A549 (cell line): ENCODE results near the gene DDR1.

ENCODE experiments used
- CHD4 ChIP-seq: fragments of 200-600 bp; sonication (generic); IDR thresholded peaks from 2 replicates; pipeline ENCODE4 v1.6.1; 2016; ENCODE audit warnings: antibody characterized with exemption, mild to moderate bottlenecking, borderline replicate concordance
- EP300 ChIP-seq, 2 experiments: fragments of >200 bp; sonication (Bioruptor Twin); formaldehyde crosslinking; IDR thresholded peaks; 2 replicates in 1 of 2; 3 replicates in 1 of 2; pipeline ENCODE4 v1.6.1; 2016 to 2017
- HOXA7 ChIP-seq: fragments of 250-450 bp; sonication (Bioruptor Pico); IDR thresholded peaks from 2 replicates; pipeline ENCODE4 v1.5.0; 2020; ENCODE audit warnings: mild to moderate bottlenecking, moderate library complexity
- MYC ChIP-seq: IDR thresholded peaks from 2 replicates; pipeline ENCODE4 v1.6.1; 2012; ENCODE audit warnings: mild to moderate bottlenecking, inconsistent platforms, low read length, improper control_type of control experiment, borderline replicate concordance
- NFE2L2 ChIP-seq: fragments of 150-350 bp; conservative IDR thresholded peaks from 2 replicates; pipeline ENCODE4 v1.6.1; 2014; ENCODE audit warnings: low read length
- POLR2A ChIP-seq: IDR thresholded peaks from 2 replicates; pipeline ENCODE4 v1.6.1; 2012; ENCODE audit warnings: mild to moderate bottlenecking, low read length
- TP53 ChIP-seq: fragments of 250-450 bp; sonication (Bioruptor Pico); IDR thresholded peaks from 2 replicates; pipeline ENCODE4 v1.5.0; 2021; ENCODE audit warnings: mild to moderate bottlenecking, moderate library complexity
- TF ChIP-seq, protein P1 (sequence below): fragments of >200 bp; sonication (Bioruptor Twin); formaldehyde crosslinking; IDR thresholded peaks from 3 replicates; pipeline ENCODE4 v1.5.1; 2016
- TF ChIP-seq, protein P2 (sequence below): fragments of >200 bp; sonication (Bioruptor Twin); formaldehyde crosslinking; IDR thresholded peaks from 3 replicates; pipeline ENCODE4 v1.6.1; 2016
- TF ChIP-seq, protein P3 (sequence below): IDR thresholded peaks from 2 replicates; pipeline ENCODE4 v1.6.1; 2012; ENCODE audit warnings: low read depth, borderline replicate concordance

DNA sequence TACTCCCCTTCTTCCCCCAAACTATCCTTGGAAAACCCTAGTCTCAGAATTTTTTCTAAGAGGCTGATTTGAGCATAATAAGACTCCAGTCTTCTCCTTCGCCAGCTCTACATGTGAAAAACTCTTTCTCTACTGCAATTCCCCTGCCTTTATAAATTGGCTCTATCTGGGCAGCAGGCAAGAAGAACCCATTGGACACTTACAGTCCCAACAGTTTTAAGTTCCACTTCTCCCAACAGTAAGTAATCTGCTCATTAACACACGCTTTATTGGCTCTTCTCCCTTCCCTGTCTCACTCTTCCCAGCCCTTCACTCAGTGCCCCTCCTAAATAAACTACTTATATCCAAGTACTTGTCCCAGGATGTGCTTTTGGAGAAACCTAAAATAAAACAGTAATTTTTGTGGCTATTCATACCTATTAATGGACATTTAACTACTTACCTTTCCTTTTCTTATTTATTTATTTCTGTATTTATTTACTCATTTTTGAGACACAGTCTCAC, 11.1 kb upstream of the DDR1 start:
- no peak for TF ChIP-seq CHD4
- no peak for TF ChIP-seq HOXA7
- no peak for TF ChIP-seq TP53 (CRISPR knock-in tag)
- TF ChIP-seq, protein P1, sequence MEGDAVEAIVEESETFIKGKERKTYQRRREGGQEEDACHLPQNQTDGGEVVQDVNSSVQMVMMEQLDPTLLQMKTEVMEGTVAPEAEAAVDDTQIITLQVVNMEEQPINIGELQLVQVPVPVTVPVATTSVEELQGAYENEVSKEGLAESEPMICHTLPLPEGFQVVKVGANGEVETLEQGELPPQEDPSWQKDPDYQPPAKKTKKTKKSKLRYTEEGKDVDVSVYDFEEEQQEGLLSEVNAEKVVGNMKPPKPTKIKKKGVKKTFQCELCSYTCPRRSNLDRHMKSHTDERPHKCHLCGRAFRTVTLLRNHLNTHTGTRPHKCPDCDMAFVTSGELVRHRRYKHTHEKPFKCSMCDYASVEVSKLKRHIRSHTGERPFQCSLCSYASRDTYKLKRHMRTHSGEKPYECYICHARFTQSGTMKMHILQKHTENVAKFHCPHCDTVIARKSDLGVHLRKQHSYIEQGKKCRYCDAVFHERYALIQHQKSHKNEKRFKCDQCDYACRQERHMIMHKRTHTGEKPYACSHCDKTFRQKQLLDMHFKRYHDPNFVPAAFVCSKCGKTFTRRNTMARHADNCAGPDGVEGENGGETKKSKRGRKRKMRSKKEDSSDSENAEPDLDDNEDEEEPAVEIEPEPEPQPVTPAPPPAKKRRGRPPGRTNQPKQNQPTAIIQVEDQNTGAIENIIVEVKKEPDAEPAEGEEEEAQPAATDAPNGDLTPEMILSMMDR = no peak
- no peak for TF ChIP-seq NFE2L2
- TF ChIP-seq EP300 (IDR thresholded peaks at IDR 0.05) = no peak
- TF ChIP-seq, protein P2, sequence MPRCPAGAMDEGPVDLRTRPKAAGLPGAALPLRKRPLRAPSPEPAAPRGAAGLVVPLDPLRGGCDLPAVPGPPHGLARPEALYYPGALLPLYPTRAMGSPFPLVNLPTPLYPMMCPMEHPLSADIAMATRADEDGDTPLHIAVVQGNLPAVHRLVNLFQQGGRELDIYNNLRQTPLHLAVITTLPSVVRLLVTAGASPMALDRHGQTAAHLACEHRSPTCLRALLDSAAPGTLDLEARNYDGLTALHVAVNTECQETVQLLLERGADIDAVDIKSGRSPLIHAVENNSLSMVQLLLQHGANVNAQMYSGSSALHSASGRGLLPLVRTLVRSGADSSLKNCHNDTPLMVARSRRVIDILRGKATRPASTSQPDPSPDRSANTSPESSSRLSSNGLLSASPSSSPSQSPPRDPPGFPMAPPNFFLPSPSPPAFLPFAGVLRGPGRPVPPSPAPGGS = no peak
- TF ChIP-seq MYC = no peak
- no peak for TF ChIP-seq POLR2A
- TF ChIP-seq, protein P3, sequence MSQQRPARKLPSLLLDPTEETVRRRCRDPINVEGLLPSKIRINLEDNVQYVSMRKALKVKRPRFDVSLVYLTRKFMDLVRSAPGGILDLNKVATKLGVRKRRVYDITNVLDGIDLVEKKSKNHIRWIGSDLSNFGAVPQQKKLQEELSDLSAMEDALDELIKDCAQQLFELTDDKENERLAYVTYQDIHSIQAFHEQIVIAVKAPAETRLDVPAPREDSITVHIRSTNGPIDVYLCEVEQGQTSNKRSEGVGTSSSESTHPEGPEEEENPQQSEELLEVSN = no peak
